HepG2 (cell line): Measurements from ENCODE around the gene HNRNPUL2. TPM values are rescaled to one million over a fixed set of nuclear protein-coding genes. Genes with fewer than 3 reads are reported as not detected.

Experiments
- ATRX ChIP-seq: sonication (generic); formaldehyde crosslinking; IDR thresholded peaks from 2 replicates; pipeline ENCODE4 v1.4.0; 2020; ENCODE audit warnings: missing genetic modification reagents, borderline replicate concordance
- BCL6 ChIP-seq: IDR thresholded peaks from 2 replicates; pipeline ENCODE4 v1.6.1; 2016; ENCODE audit warnings: missing genetic modification reagents, missing compliant biosample characterization
- EEA1 ChIP-seq: sonication (generic); formaldehyde crosslinking; IDR thresholded peaks from 2 replicates; pipeline ENCODE4 v1.5.1; 2020; ENCODE audit warnings: mild to moderate bottlenecking, missing genetic modification reagents, borderline replicate concordance
- FOSL2 ChIP-seq: sonication (generic); formaldehyde crosslinking; IDR thresholded peaks from 2 replicates; pipeline ENCODE4 v1.4.0; 2020; ENCODE audit warnings: missing genetic modification reagents
- HNF4A ChIP-seq: sonication (generic); formaldehyde crosslinking; IDR thresholded peaks from 2 replicates; pipeline ENCODE4 v1.4.0; 2020; ENCODE audit warnings: missing genetic modification reagents
- KLF13 ChIP-seq: sonication (generic); formaldehyde crosslinking; IDR thresholded peaks from 2 replicates; pipeline ENCODE4 v1.4.0; 2020; ENCODE audit warnings: mild to moderate bottlenecking, missing genetic modification reagents
- MATR3 ChIP-seq: sonication (generic); formaldehyde crosslinking; IDR thresholded peaks from 2 replicates; pipeline ENCODE4 v1.4.0; 2020; ENCODE audit warnings: missing genetic modification reagents
- MAZ ChIP-seq, 2 experiments: sonication (generic) in 1 of 2; formaldehyde crosslinking in 1 of 2; IDR thresholded peaks; 2 replicates each; pipeline versions ENCODE4 v1.5.0 to v1.6.1; 2012 to 2020; ENCODE audit warnings: low read depth in 2 of 2, mild to moderate bottlenecking in 2 of 2, borderline replicate concordance in 1 of 2, improper control_type of control experiment in 1 of 2, low read length in 1 of 2, missing genetic modification reagents in 1 of 2, moderate library complexity in 1 of 2
- MXI1 ChIP-seq: IDR thresholded peaks from 3 replicates; pipeline ENCODE4 v1.6.1; 2012; ENCODE audit warnings: low read depth, low read length, inconsistent platforms, borderline replicate concordance
- PLRG1 ChIP-seq: fragments of 450-650 bp; conservative IDR thresholded peaks from 2 replicates; pipeline ENCODE4 v1.6.1; 2016
- RARA ChIP-seq: IDR thresholded peaks from 2 replicates; pipeline ENCODE4 v1.6.1; 2016; ENCODE audit warnings: missing genetic modification reagents, missing compliant biosample characterization
- RXRB ChIP-seq: IDR thresholded peaks from 2 replicates; pipeline ENCODE4 v1.6.1; 2016; ENCODE audit warnings: borderline replicate concordance, missing genetic modification reagents, missing compliant biosample characterization
- TARDBP ChIP-seq: sonication (generic); formaldehyde crosslinking; IDR thresholded peaks from 2 replicates; pipeline ENCODE4 v1.8.0; 2022; ENCODE audit warnings: mild to moderate bottlenecking, missing genetic modification reagents
- WIZ ChIP-seq: sonication (generic); formaldehyde crosslinking; IDR thresholded peaks from 2 replicates; pipeline ENCODE4 v1.5.1; 2020; ENCODE audit warnings: mild to moderate bottlenecking, missing genetic modification reagents
- ZMYM3 ChIP-seq: sonication (generic); formaldehyde crosslinking; IDR thresholded peaks from 2 replicates; pipeline ENCODE4 v1.5.1; 2020; ENCODE audit warnings: mild to moderate bottlenecking, missing genetic modification reagents
- ZNF33A ChIP-seq: sonication (generic); formaldehyde crosslinking; IDR thresholded peaks from 2 replicates; pipeline ENCODE4 v1.5.1; 2020; ENCODE audit warnings: missing genetic modification reagents, mild to moderate bottlenecking, moderate library complexity, borderline replicate concordance
- polyA plus RNA-seq, 8 experiments: library from polyadenylated mRNA; depleted of rRNA in 3 of 8; stranded (reverse) in 7 of 8; unstranded in 1 of 8; fragments of >200 nt; fragmentation: Illumina TruSeq in 4 of 8; extraction: Trizol in 4 of 8; gene quantifications; 2 replicates each; pipeline versions ENCODE4 v1.2.1 to v1.2.3, GENCODE V29; 2011 to 2016; ENCODE audit warnings: low read depth in 4 of 8, missing spikeins in 1 of 8, mixed read lengths in 1 of 8; ENCODE audit not compliant: insufficient read depth in 1 of 8
- total RNA-seq, 5 experiments: library from RNA; depleted of rRNA; stranded (reverse); fragments of >200 nt; fragmentation: Illumina TruSeq; extraction: Trizol; gene quantifications; 2 replicates each; pipeline ENCODE4 v1.2.3, GENCODE V29; 2016; ENCODE audit warnings: low read depth in 1 of 5
- TF ChIP-seq, protein P1 (sequence below): sonication (generic); formaldehyde crosslinking; conservative IDR thresholded peaks from 2 replicates; pipeline ENCODE4 v1.8.0; 2022; ENCODE audit warnings: low read depth, missing genetic modification reagents
- TF ChIP-seq, protein P2 (sequence below): sonication (generic); formaldehyde crosslinking; IDR thresholded peaks from 2 replicates; pipeline ENCODE4 v1.4.0; 2020; ENCODE audit warnings: missing genetic modification reagents
- TF ChIP-seq, protein P3 (sequence below): sonication (generic); formaldehyde crosslinking; IDR thresholded peaks from 2 replicates; pipeline ENCODE4 v1.4.0; 2020; ENCODE audit warnings: missing genetic modification reagents, low read depth, mild to moderate bottlenecking, borderline replicate concordance
- TF ChIP-seq, protein P4 (sequence below), 2 experiments: sonication (generic) in 1 of 2; formaldehyde crosslinking in 1 of 2; IDR thresholded peaks; 2 replicates each; pipeline versions ENCODE4 v1.4.0 to v1.6.1; 2018 to 2020; ENCODE audit warnings: missing genetic modification reagents in 2 of 2, borderline replicate concordance in 1 of 2, low read depth in 1 of 2, mild to moderate bottlenecking in 1 of 2, missing biosample characterization in 1 of 2
- TF ChIP-seq, protein P5 (sequence below): IDR thresholded peaks from 2 replicates; pipeline ENCODE4 v1.6.1; 2016; ENCODE audit warnings: low read depth, borderline replicate concordance

HNRNPUL2 gene
- total and polyA plus RNA-seq, 2 of the 13 experiments (the other 11 are each of a cell fraction or from before 2014, with no cell fraction given), result 8.4 to 9.6 TPM

DNA sequence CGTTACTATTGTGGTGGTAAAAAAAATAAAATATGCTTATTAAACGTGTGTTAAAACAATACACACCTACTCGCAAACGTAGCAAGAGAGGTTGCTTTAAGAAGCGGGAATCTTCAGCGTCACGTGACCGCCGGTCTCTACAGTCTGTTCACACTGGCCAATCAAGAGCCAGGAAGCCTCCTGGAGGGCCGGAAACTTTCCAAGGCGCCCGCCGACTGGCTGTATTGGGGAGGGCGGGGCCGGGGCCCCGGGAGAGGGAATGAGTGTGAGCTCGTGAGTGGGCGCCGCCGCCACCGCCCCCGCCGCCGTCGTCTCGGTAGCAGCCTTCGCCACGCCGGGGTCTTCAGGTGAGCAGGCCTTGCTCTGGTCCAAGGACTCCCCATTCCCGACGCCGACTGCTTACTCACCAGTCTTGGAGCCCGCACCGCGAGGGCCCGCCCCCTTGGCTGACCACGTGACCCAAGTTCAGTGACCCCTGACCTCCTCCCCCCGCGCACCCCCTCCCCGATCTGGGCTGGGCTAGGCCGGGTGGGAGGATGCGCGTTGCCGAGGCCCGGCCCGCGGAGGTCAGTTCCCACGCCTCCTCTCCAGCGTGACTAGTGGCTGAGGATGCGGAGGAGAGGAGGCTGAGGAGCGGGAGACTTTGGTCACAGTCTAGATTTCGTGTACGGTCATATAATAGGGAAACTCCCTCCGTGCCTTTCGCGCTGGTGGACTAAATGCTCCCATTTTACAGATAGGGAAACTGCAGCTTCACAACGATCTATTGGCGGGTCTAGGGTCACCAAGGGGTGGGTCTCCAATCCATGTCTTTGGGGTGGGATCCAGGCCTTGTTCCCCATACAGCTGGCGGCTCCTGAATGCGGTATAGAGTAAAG lies 44.1 kb upstream of the HNRNPUL2 start, which contains the start of gene TAF6L (continued):
- TF ChIP-seq HNF4A (CRISPR knock-in tag) (peak; percentile 38), PLRG1 (no peak), ATRX (CRISPR knock-in tag) (no peak), FOSL2 (peak; percentile 22; the same call in 1 of the 2 replicates), ZNF33A (CRISPR knock-in tag) (no peak), EEA1 (CRISPR knock-in tag) (0 out of 2 replicates have a peak, but pooled peaks have one; percentile 36), TARDBP (peak; percentile 67; the same call in 1 of the 2 replicates), MATR3 (CRISPR knock-in tag) (no peak), KLF13 (CRISPR knock-in tag) (0 out of 2 replicates have a peak, but pooled peaks have one; percentile 55), BCL6 (CRISPR knock-in tag) (0 out of 2 replicates have a peak, but pooled peaks have one; percentile 8), ZMYM3 (CRISPR knock-in tag) (peak; percentile 92), RXRB (CRISPR knock-in tag) (peak; percentile 80; the same call in 1 of the 2 replicates), RARA (CRISPR knock-in tag) (peak; percentile 42; the same call in 1 of the 2 replicates), MAZ (IDR thresholded peaks at IDR 0.05; ENCODE audit: borderline replicate concordance, low read depth, low read length) (peak; percentile 92; the same call in 1 of the 2 replicates), MAZ (CRISPR knock-in tag; IDR thresholded peaks at IDR 0.05; ENCODE audit: low read depth) (peak; percentile 83), MXI1 (peak; percentile 73; the same call in 1 of the 3 replicates), WIZ (0 out of 2 replicates have a peak, but pooled peaks have one; percentile 32)
- TF ChIP-seq, protein P1, sequence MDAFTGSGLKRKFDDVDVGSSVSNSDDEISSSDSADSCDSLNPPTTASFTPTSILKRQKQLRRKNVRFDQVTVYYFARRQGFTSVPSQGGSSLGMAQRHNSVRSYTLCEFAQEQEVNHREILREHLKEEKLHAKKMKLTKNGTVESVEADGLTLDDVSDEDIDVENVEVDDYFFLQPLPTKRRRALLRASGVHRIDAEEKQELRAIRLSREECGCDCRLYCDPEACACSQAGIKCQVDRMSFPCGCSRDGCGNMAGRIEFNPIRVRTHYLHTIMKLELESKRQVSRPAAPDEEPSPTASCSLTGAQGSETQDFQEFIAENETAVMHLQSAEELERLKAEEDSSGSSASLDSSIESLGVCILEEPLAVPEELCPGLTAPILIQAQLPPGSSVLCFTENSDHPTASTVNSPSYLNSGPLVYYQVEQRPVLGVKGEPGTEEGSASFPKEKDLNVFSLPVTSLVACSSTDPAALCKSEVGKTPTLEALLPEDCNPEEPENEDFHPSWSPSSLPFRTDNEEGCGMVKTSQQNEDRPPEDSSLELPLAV (CRISPR knock-in tag), result no peak
- TF ChIP-seq, protein P2, sequence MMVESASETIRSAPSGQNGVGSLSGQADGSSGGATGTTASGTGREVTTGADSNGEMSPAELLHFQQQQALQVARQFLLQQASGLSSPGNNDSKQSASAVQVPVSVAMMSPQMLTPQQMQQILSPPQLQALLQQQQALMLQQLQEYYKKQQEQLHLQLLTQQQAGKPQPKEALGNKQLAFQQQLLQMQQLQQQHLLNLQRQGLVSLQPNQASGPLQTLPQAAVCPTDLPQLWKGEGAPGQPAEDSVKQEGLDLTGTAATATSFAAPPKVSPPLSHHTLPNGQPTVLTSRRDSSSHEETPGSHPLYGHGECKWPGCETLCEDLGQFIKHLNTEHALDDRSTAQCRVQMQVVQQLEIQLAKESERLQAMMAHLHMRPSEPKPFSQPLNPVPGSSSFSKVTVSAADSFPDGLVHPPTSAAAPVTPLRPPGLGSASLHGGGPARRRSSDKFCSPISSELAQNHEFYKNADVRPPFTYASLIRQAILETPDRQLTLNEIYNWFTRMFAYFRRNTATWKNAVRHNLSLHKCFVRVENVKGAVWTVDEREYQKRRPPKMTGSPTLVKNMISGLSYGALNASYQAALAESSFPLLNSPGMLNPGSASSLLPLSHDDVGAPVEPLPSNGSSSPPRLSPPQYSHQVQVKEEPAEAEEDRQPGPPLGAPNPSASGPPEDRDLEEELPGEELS (CRISPR knock-in tag), result 0 out of 2 replicates have a peak, but pooled peaks have one; percentile 12
- TF ChIP-seq, protein P3, sequence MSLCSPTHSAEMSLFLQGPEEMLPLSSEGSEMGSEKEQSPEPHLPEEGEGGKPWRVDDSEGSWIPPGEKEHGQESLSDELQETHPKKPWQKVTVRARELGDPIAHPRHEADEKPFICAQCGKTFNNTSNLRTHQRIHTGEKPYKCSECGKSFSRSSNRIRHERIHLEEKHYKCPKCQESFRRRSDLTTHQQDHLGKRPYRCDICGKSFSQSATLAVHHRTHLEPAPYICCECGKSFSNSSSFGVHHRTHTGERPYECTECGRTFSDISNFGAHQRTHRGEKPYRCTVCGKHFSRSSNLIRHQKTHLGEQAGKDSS (CRISPR knock-in tag), result peak; percentile 43; the same call in 1 of the 2 replicates
- TF ChIP-seq, protein P4, sequence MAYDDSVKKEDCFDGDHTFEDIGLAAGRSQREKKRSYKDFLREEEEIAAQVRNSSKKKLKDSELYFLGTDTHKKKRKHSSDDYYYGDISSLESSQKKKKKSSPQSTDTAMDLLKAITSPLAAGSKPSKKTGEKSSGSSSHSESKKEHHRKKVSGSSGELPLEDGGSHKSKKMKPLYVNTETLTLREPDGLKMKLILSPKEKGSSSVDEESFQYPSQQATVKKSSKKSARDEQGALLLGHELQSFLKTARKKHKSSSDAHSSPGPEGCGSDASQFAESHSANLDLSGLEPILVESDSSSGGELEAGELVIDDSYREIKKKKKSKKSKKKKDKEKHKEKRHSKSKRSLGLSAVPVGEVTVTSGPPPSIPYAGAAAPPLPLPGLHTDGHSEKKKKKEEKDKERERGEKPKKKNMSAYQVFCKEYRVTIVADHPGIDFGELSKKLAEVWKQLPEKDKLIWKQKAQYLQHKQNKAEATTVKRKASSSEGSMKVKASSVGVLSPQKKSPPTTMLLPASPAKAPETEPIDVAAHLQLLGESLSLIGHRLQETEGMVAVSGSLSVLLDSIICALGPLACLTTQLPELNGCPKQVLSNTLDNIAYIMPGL (CRISPR knock-in tag; IDR thresholded peaks at IDR 0.05; ENCODE audit: borderline replicate concordance in 1 of 2, low read depth in 1 of 2), result peak; percentile 22 to 53; a peak in 2 of 4 replicates
- TF ChIP-seq, protein P5, sequence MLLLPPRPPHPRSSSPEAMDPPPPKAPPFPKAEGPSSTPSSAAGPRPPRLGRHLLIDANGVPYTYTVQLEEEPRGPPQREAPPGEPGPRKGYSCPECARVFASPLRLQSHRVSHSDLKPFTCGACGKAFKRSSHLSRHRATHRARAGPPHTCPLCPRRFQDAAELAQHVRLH (CRISPR knock-in tag), result peak; percentile 50; the same call in 1 of the 2 replicates
